HG03196 (cell line): ENCODE data around the gene CMC1.
"Not testable (repeated sequence)": the region's sequence is repeated elsewhere in the genome, so short reads cannot be mapped to it uniquely, and the experiment has no call there.

Source experiments
- ATAC-seq: cut with Tn5 transposase; IDR thresholded peaks from one replicate; pipeline ENCODE4 v1.9.1; 2021; ENCODE audit not compliant: unreplicated experiment

The CMC1 gene

DNA sequence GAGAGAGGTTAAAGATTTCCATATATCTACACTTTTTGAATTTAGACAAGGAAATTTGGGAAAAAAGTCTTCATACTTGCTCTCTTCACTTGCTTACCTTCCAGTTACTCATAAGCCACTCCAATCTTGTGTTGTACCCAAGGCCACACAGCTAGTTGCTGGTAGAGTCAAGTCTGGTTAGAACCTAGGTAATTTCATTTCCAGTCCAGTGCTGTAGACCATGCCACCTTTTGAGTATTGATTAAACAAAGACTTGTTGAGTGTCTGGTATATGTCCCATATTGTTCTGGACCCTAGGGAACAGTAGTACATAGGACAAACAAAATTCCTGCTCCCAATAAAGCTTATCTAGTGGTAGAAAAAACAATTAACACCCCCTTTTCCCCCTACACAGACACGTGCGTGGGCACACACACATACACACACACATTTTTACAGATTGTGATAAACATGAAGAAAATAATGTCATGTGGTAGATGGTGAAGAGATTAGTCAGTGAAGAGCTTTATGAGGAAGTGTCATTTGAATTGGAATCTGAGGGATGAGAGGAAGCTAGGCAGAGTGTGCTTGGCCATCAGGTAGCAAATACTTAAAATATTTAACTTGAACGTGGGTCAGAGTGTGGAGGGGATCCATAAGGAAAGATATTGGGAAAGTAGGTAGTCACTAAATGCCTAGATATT is 2.1 kb downstream of the CMC1 start:
- ATAC-seq = no peak

GRCh38 chr3:28244491-28244890 is 3.1 kb downstream of the CMC1 start:
- no peak for ATAC-seq

- no peak for ATAC-seq
Measured at GRCh38 chr3:28247286-28247685, 5.9 kb downstream of the CMC1 start.

DNA sequence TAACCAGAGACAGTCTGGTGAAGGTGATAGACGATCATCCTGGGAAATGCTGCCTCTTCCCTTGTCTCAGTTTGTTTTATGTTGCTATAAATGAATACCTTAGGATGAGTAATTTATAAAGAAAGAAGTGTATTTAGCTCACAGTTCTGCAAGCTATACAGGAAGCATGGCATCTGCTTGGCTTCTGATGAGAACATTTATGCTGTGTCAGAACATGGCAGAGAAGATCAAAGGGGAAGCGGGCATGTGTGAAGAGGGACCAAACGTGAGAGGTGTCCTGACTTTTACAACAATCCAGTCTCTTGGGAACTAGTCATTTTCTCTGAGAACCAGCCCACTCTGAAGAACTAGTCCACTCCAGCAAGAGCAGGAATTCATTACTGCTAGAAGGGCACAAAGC is 9.6 kb downstream of the CMC1 start:
- no peak for ATAC-seq

GRCh38 chr3:28252001-28252431 is 10.6 kb downstream of the CMC1 start:
- ATAC-seq = no peak

GRCh38 chr3:28253040-28253715 is 11.8 kb downstream of the CMC1 start:
- no peak for ATAC-seq

DNA sequence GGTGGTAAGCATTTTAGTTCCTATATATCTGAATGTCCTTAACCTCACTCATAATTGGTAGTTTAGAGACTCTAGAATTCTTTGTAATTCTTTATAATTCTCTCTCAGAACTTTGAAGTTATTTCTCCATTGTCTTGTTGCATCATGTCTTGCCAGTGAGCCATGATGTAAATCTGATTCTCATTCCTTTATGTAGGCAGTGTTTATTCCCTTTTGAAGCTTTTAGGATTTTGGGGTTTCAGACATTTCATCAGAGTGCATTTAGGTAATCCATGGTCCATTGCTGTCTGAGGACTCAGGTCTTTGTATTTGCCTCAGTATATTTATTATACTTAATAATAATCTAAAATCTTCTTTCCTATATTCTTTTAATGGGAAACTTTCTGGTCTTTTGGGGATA is 20.6 kb downstream of the CMC1 start:
- no peak for ATAC-seq

DNA sequence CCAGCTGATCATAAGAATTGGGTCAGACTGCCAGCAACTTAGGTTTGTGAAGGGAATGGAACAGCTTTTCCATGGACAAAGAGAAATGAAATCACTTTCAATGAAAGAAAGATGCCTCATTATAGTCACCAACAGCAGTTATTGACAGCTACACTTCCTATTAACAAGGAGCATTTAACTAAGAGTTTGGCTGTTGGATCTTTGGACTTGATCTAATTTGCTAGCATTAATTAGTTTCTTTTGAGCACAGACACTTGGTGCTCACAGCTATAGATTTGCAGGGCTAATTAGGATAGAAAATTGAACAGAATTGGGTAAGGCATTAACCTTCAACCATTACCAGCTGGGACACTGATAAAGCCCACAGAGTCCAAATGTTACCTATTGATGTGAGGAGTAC is 24.2 kb downstream of the CMC1 start:
- ATAC-seq = no peak

DNA sequence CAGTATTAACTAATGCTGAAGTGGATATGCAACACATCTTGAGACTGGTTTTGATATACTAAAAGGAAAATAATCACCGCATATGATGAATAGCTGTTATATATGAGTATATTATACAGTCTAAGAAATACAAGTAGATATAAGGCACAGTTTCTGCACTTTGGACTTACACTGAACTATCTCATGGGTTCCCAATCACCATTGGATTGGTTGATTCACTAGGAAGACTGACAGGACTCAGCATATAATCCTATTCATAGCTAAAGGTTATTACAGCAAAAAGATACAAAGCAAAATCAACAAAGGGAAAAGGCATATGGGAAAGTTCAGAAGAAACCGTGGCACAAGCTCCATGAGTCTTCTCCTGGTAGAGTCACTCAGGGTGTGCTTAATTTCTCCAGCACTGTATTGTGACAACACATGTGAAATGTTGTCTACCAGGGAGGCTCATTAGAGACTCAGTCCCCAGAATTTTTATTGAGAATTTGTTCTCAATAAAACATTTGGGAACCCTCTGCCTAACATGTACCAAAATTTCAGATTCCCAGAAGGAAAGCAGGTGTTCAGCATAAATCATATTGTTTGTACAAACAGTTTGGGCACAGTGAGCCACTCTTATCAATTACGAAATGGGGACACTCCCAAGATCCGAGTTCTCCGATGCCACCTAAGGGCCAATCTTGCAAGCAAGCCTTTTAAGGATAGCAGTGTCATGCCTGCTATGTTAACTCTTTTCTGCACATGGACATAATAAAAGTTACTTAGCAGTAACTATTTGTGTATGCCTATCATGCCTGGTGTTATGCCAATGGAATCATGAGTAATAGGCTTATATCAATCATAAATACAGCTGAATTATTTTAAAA is 26.8 kb downstream of the CMC1 start:
- ATAC-seq = no peak

DNA sequence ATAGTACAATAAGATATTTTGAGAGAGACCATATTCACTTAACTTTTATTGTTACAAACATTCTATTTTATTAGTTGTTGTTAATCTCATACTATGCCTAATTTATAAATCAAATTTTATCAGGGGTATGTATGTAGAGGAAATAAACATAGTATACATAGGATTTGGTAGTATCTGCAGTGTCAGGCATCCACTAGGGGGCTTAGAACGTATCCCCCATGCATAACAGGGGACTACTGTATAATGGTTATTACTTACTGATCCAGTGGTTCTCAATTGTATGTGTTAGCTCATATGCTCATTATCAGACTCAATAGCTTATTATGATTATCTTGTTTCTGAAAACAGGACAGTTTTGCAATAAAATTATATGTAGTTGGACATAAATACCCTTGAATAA is 27.6 kb downstream of the CMC1 start:
- ATAC-seq = no peak

GRCh38 chr3:28269884-28270283 is 28.5 kb downstream of the CMC1 start:
- not testable (repeated sequence) for ATAC-seq

DNA sequence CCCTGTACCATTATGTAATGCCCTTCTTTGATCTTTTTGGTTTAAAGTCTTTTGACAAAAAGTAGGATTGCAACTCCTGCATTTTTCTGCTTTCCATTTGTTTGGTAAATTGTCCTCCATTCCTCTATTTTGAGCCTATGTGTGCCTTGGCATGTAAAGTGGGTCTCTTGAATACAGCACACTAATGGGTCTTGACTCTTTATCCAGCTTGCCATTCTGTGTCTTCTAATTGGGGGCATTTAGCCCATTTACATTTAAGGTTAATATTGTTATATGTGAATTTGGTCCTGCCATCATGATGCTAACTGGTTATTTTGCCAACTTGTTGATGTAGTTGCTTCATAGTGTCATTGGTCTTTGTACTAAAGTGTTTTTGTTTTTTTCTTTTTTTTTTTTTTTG is 32.4 kb downstream of the CMC1 start:
- ATAC-seq = no peak

GRCh38 chr3:28278918-28279317 is 37.5 kb downstream of the CMC1 start:
- no peak for ATAC-seq

DNA sequence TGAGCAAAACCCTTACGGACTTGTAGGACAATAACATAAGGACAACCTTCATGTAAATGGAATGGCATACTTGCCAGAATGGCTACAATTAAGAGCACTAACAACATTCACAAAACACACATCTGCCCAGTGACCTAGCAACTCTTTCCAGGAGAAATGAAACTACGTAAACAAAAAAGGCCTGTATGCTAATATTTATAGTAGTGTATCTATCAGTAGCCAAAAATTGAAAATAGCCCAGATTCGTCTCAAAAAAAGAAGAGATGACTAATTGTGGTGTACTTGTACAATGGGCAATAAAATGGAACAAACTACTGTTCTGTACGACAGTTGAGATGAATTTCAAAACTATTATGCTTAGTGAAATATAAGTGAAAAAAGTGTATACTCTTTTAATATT is 38.4 kb downstream of the CMC1 start:
- ATAC-seq = no peak

DNA sequence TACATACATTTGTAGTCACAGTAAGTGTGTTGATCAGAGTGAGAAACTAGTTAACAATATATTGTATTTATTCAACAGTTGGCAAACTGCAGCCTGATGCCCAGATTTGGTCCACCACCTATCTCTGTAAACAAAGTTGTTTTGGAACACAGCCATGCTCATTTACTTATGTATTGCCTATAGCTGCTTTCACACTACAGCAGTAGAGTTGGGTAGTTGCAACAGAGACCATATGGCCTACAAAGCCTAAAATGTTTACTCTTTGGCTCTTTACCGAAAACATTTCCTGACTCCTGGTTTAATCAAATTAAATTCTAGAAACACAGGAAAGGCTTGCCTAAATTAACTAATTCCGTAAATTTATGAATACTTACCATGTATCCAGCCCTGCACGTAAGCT is 39.4 kb downstream of the CMC1 start:
- ATAC-seq = no peak

- peak; percentile 84 for ATAC-seq
Measured at GRCh38 chr3:28286595-28286994, 45.2 kb downstream of the CMC1 start.

- ATAC-seq = no peak
Measured at GRCh38 chr3:28287046-28287445, 45.6 kb downstream of the CMC1 start.

- no peak for ATAC-seq
Measured at GRCh38 chr3:28290863-28291300, 49.5 kb downstream of the CMC1 start.

DNA sequence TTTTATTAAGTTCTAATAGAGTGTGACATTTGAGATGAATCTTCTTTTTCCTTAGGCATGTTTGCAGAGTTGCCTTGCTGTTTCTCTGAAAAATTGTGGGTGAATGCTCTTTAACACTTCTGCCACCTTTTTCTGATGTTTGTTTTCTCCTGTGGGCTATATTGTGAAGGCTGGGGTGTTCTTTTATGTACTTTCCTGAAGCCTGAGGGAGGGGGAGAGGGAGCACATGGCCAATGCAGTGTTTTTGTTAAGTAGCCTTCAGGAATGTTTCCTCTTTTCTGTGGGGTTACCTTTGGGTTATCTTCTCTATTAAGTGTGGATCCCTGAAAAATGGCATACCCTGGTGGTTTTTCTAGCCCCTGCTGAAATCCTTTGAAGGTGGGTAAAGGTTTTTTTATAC is 50.2 kb downstream of the CMC1 start:
- ATAC-seq = no peak

GRCh38 chr3:28292622-28293021 is 51.2 kb downstream of the CMC1 start:
- no peak for ATAC-seq

- no peak for ATAC-seq
Measured at GRCh38 chr3:28294667-28295413, 53.4 kb downstream of the CMC1 start.
